Coronary artery (tissue), 2 donors: ENCODE results near the gene ATP1A4.

Experiments used
- DNase-seq: peaks from one replicate; pipeline ENCODE4 v3.0.0-alpha.2; 2017; ENCODE audit warnings: low spot score
- H3K27ac ChIP-seq, 2 donors: fragments of 200-600 bp; sonication (generic); one replicate each; pipeline ENCODE4 v1.5.1; 2016 to 2019
- H3K4me3 ChIP-seq: fragments of 200-600 bp; sonication (generic); 2 replicates; pipeline ENCODE4 v1.5.1; 2016; ENCODE audit warnings: mild to moderate bottlenecking, moderate library complexity
- CTCF ChIP-seq: fragments of 200-600 bp; sonication (generic); IDR thresholded peaks from one replicate; pipeline ENCODE4 v1.5.1; 2019; ENCODE audit warnings: antibody characterized with exemption

The ATP1A4 gene

GRCh38 chr1:160133990-160134770 is 17.2 kb upstream of the ATP1A4 start:
- H3K4me3 ChIP-seq, result no peak overlapping the region
- TF ChIP-seq CTCF, result no peak
- H3K27ac ChIP-seq, result peak overlapping the region in 1 of 2 donors; percentile 85
- no peak for DNase-seq

- TF ChIP-seq CTCF, result no peak
- no peak overlapping the region for H3K4me3 ChIP-seq
- DNase-seq, result no peak
- H3K27ac ChIP-seq, result peak overlapping the region in 1 of 2 donors; percentile 85
Measured at GRCh38 chr1:160134791-160135572, 16.4 kb upstream of the ATP1A4 start.

GRCh38 chr1:160136121-160136925 is 15.1 kb upstream of the ATP1A4 start:
- Histone ChIP-seq H3K4me3 (no peak overlapping the region), H3K27ac (peak overlapping the region in 1 of 2 donors; percentile 32)
- DNase-seq, result no peak
- no peak for TF ChIP-seq CTCF

GRCh38 chr1:160136926-160137200 is 14.5 kb upstream of the ATP1A4 start:
- DNase-seq, result no peak
- TF ChIP-seq CTCF, result no peak
- no peak overlapping the region for H3K4me3 ChIP-seq
- peak overlapping the region in 1 of 2 donors; percentile 32 for H3K27ac ChIP-seq

- H3K27ac ChIP-seq, result no peak overlapping the region
- H3K4me3 ChIP-seq, result no peak overlapping the region
- no peak for TF ChIP-seq CTCF
- no peak for DNase-seq
Measured at GRCh38 chr1:160137216-160137862, 14.1 kb upstream of the ATP1A4 start.

GRCh38 chr1:160139840-160140239 is 11.6 kb upstream of the ATP1A4 start:
- H3K27ac ChIP-seq, result no peak overlapping the region
- TF ChIP-seq CTCF, result no peak
- no peak overlapping the region for H3K4me3 ChIP-seq
- DNase-seq, result no peak
